Activated CD4-positive, alpha-beta T cell treated with anti-CD3 and anti-CD28 coated beads for 36 hours (primary cell): Measurements from ENCODE around the gene PSTPIP2. TPM values are rescaled to one million over a fixed set of nuclear protein-coding genes. Genes with fewer than 3 reads are reported as not detected.
A peak's percentile ranks its signal among the peaks of the same experiment; 100 is the strongest.

Experiments used
- ATAC-seq: fragments of 200-7000 bp; cut with Tn5 transposase; one replicate; pipeline ENCODE4 v1.10.0; 2021; ENCODE audit warnings: mild to moderate bottlenecking, moderate library complexity
- CTCF ChIA-PET: fragments of 350-600 bp; sonication (Branson Sonifier 250); formaldehyde crosslinking; loops from one replicate; lab custom pipeline; 2021; ENCODE audit warnings: antibody characterized with exemption; lab: Charles Lee
- POLR2A ChIA-PET: fragments of 350-600 bp; sonication (Branson Sonifier 250); formaldehyde crosslinking; loops from one replicate; lab custom pipeline; 2021; ENCODE audit warnings: antibody characterized with exemption, inconsistent platforms; lab: Charles Lee
- DNase-seq: peaks from one replicate; pipeline ENCODE4 v3.0.0-alpha.2; 2020
- H3K27ac Mint-ChIP-seq: one replicate; pipeline ENCODE4 v1.8.0; 2021; ENCODE audit warnings: mixed read lengths
- H3K27me3 Mint-ChIP-seq: one replicate; pipeline ENCODE4 v1.8.0; 2021; ENCODE audit warnings: mixed read lengths
- H3K36me3 Mint-ChIP-seq: one replicate; pipeline ENCODE4 v1.8.0; 2021; ENCODE audit warnings: low read depth, mixed read lengths
- H3K4me1 Mint-ChIP-seq: one replicate; pipeline ENCODE4 v1.8.0; 2021; ENCODE audit warnings: mixed read lengths
- H3K4me3 Mint-ChIP-seq: one replicate; pipeline ENCODE4 v1.8.0; 2021; ENCODE audit warnings: mild to moderate bottlenecking, moderate library complexity, mixed read lengths
- H3K9me3 Mint-ChIP-seq: one replicate; pipeline ENCODE4 v1.8.0; 2021; ENCODE audit warnings: low read depth, mixed read lengths
- intact Hi-C, 2 experiments: fragments of 100-400 bp; cut with DNase I in 1 of 2; cut with micrococcal nuclease in 1 of 2; formaldehyde crosslinking; loops; one replicate each; pipeline versions ENCODE4 v1.14.2 to v1.15.1; 2022 to 2024; cut with DNase I, micrococcal nuclease
- total RNA-seq, 2 experiments: library from RNA; stranded (reverse); gene quantifications; one replicate each; pipeline ENCODE4 v1.2.3, GENCODE V29; 2021

The PSTPIP2 gene
- total RNA-seq, 2 experiments from 2014 or later, result 11.5 to 15.3 TPM

DNA sequence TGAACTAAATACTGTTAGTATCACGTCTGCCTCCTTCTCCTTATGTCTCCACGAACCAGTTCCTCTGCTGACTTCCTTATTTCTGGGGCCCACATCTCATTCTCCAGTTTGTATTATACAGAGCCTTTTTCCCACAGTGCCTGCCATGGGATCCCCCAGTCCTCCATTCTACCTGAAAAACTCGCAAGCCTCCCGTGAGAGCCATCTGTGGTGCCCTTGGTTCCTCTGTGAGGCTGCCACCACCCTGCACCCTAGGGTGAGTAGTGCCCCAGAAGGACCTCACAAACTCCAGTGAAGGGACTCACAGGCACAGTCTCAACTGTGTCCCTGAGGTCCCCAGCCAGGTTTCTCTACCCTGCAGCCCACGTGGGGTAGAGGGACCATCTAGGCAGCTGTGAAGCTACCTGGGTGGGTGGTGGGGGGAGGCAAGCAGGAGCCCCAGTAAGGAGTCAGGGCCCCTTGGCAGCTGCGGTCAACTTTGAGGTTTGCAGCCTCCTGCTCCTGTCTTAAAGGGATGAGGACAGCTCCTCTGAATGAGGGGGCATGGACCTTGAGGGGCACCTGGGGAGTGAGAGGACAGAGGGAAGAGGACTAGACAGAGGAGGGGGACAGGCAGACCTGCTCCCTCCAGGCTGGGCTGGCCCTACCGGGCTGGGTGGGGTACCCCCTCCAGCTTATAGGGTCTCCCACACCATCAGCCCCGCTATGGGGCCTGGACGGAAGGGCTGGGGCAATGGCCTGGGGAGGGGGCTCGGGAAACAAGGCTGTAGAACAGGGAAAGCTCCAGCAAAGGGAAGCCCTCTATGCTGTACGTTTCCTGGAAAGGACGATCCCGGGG lies 1.0 kb downstream of the PSTPIP2 start:
- peak overlapping the region; percentile 67 for H3K4me3 Mint-ChIP-seq
- intact Hi-C loops, result loop anchor here (5.0 to 10.0 kb wide), 3 partner anchors 44 to 796 kb away; no protein-coding TSS in a partner anchor
- CTCF ChIA-PET, result interaction anchor here (0.7 to 4.3 kb wide), 6 partner anchors 107 to 407 kb away, joined by 3 to 42 read pairs (median 4); no protein-coding TSS in a partner anchor
- POLR2A ChIA-PET, result interaction anchor here (0.6 to 1.4 kb wide), 2 partner anchors 12 to 24 kb away, joined by 3 to 4 read pairs; no protein-coding TSS in a partner anchor
- DNase-seq, result peak; percentile 35
- peaks cover 2% of the 10 kb centered on the region for H3K9me3 Mint-ChIP-seq
- no peak for ATAC-seq
- H3K27me3 Mint-ChIP-seq, result no peaks in the 10 kb centered on the region
- H3K36me3 Mint-ChIP-seq, result peaks cover 2% of the 10 kb centered on the region
- H3K4me1 Mint-ChIP-seq, result peaks cover 38% of the 10 kb centered on the region
- no peak overlapping the region for H3K27ac Mint-ChIP-seq

DNA sequence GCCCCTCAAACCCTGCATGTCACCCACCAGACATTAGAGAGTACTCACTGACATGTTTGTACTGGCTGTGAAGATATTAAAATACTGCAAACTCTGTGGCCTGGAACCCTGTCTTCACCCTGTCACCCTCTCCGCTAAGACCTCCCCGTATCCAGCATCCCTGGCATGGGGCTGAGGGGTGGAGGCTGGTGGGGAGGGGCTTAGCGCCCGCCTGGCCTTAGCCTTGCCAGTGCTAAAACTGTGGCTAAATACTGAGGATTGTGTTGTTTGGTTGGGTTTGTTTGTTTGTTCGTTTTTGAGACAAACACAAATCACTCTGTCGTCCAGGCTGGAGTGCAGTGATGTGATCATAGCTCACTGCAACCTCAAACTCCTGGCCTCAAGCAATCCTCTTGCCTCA lies 1.8 kb downstream of the PSTPIP2 start:
- Mint-ChIP-seq H3K4me3 (no peak overlapping the region), H3K4me1 (peaks cover 38% of the 10 kb centered on the region)
- intact Hi-C loops, result loop anchor here (5.0 to 10.0 kb wide), 3 partner anchors 43 to 795 kb away; no protein-coding TSS in a partner anchor

DNA sequence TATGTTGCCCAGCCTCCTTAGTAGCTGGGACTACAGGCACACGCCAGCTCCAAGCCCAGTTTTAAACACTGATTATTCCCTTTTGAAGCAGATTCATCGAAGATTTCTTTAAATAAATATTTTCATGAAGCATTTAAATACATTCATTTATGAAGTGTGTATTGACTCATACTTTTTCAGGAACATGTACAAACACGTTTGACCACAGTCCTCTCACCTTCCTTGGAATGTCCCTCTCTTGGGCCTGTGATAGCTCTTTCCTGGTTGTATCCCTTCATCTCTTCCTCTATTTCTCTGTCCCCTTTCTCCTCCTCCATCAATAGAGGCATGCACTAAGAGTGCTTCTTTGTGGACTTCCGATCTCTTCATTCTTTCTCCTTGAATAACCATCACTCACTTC lies 2.5 kb downstream of the PSTPIP2 start:
- Mint-ChIP-seq H3K27ac (peak overlapping the region; percentile 55), H3K4me3 (no peak overlapping the region), H3K9me3 (peaks cover 2% of the 10 kb centered on the region), H3K36me3 (peaks cover 2% of the 10 kb centered on the region), H3K4me1 (peaks cover 40% of the 10 kb centered on the region), H3K27me3 (no peaks in the 10 kb centered on the region)
- DNase-seq, result no peak
- intact Hi-C loops, result loop anchor here (1.0 kb wide), 1 partner anchor 56 kb away; no protein-coding TSS in a partner anchor
- ChIA-PET POLR2A (no interaction called here), CTCF (interaction anchor here (0.6 to 1.7 kb wide), 4 partner anchors 9 to 191 kb away, joined by 3 to 4 read pairs (median 4); no protein-coding TSS in a partner anchor)
- no peak for ATAC-seq

More for the DNA sequence above, 1.8 kb downstream of the PSTPIP2 start:
- ChIA-PET CTCF (interaction anchor here (0.9 to 4.3 kb wide), 4 partner anchors 9 to 406 kb away, joined by 3 to 42 read pairs (median 4); no protein-coding TSS in a partner anchor), POLR2A (no interaction called here)
- H3K36me3 Mint-ChIP-seq, result peaks cover 2% of the 10 kb centered on the region
- ATAC-seq, result no peak
- peaks cover 2% of the 10 kb centered on the region for H3K9me3 Mint-ChIP-seq
- H3K27me3 Mint-ChIP-seq, result no peaks in the 10 kb centered on the region
- H3K27ac Mint-ChIP-seq, result no peak overlapping the region
- DNase-seq, result no peak

GRCh38 chr18:46068763-46069162 lies 3.3 kb downstream of the PSTPIP2 start:
- Mint-ChIP-seq H3K27me3 (no peaks in the 10 kb centered on the region), H3K4me1 (peaks cover 37% of the 10 kb centered on the region), H3K4me3 (no peak overlapping the region), H3K27ac (no peak overlapping the region), H3K36me3 (peaks cover 2% of the 10 kb centered on the region), H3K9me3 (peaks cover 2% of the 10 kb centered on the region)
- no peak for DNase-seq
- intact Hi-C loops, result loop anchor here (1.0 kb wide), 1 partner anchor 55 kb away; no protein-coding TSS in a partner anchor
- POLR2A ChIA-PET, result no interaction called here
- CTCF ChIA-PET, result interaction anchor here (0.6 to 1.5 kb wide), 2 partner anchors 8 to 1850 kb away, joined by 3 read pairs; no protein-coding TSS in a partner anchor
- ATAC-seq, result no peak

GRCh38 chr18:46067438-46068007 lies 4.5 kb downstream of the PSTPIP2 start:
- no peak overlapping the region for H3K27ac Mint-ChIP-seq
- H3K9me3 Mint-ChIP-seq, result peaks cover 2% of the 10 kb centered on the region
- ChIA-PET CTCF (interaction anchor here (0.8 kb wide), 1 partner anchor 188 kb away, joined by 3 read pairs; no protein-coding TSS in a partner anchor), POLR2A (no interaction called here)
- H3K27me3 Mint-ChIP-seq, result no peaks in the 10 kb centered on the region
- H3K4me3 Mint-ChIP-seq, result no peak overlapping the region
- ATAC-seq, result no peak
- peaks cover 2% of the 10 kb centered on the region for H3K36me3 Mint-ChIP-seq
- DNase-seq, result no peak
- H3K4me1 Mint-ChIP-seq, result peaks cover 26% of the 10 kb centered on the region
- intact Hi-C loops, result no loop called here

DNA sequence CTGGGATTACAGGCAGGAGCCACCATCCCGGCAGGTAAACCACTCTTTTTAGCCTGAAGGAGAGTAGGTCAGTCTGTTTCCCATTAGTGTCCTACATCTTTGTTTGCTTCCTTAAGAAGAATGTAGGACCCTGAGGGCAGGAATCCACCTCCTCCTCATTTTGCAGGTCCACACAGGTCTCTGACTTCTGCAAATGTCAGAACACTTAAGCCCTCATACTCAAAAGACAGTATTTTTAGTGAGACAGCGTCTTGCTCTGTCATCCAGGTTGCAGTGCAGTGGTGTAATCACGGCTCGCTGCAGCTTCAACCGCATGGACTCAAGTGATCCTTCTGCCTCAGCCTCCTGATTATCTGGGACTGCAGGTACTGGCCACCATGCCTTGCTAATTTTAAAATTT lies 9.3 kb downstream of the PSTPIP2 start:
- peaks cover 4% of the 10 kb centered on the region for H3K4me1 Mint-ChIP-seq
- intact Hi-C loops, result no loop called here
- no peak for DNase-seq
- ChIA-PET CTCF (no interaction called here), POLR2A (no interaction called here)
- peaks cover 2% of the 10 kb centered on the region for H3K9me3 Mint-ChIP-seq
- H3K4me3 Mint-ChIP-seq, result no peak overlapping the region
- no peak for ATAC-seq
- no peak overlapping the region for H3K27ac Mint-ChIP-seq
- H3K36me3 Mint-ChIP-seq, result no peaks in the 10 kb centered on the region
- H3K27me3 Mint-ChIP-seq, result no peaks in the 10 kb centered on the region

- ATAC-seq, result no peak
- intact Hi-C loops, result no loop called here
- CTCF ChIA-PET, result interaction anchor here (0.5 to 2.0 kb wide), 4 partner anchors 11 to 397 kb away, joined by 3 to 13 read pairs (median 4); partner anchors contain the start of gene PSTPIP2
- Mint-ChIP-seq H3K27ac (no peak overlapping the region), H3K4me1 (peaks cover 4% of the 10 kb centered on the region), H3K9me3 (no peaks in the 10 kb centered on the region), H3K27me3 (no peaks in the 10 kb centered on the region), H3K36me3 (no peaks in the 10 kb centered on the region), H3K4me3 (no peak overlapping the region)
- POLR2A ChIA-PET, result no interaction called here
- no peak for DNase-seq
These were observed 10.3 kb downstream of the PSTPIP2 start for GRCh38 chr18:46061796-46062195.

- Mint-ChIP-seq H3K4me3 (no peak overlapping the region), H3K27ac (no peak overlapping the region), H3K4me1 (peaks cover 5% of the 10 kb centered on the region), H3K27me3 (no peaks in the 10 kb centered on the region), H3K9me3 (no peaks in the 10 kb centered on the region), H3K36me3 (no peaks in the 10 kb centered on the region)
- POLR2A ChIA-PET, result interaction anchor here (0.9 kb wide), 1 partner anchor 12 kb away, joined by 3 read pairs; no protein-coding TSS in a partner anchor
- intact Hi-C loops, result no loop called here
- DNase-seq (no peak), ATAC-seq (no peak)
- CTCF ChIA-PET, result interaction anchor here (0.5 to 2.0 kb wide), 5 partner anchors 8 to 397 kb away, joined by 3 to 13 read pairs (median 3); partner anchors contain the start of gene PSTPIP2
These were observed 10.7 kb downstream of the PSTPIP2 start for GRCh38 chr18:46061387-46061786.

DNA sequence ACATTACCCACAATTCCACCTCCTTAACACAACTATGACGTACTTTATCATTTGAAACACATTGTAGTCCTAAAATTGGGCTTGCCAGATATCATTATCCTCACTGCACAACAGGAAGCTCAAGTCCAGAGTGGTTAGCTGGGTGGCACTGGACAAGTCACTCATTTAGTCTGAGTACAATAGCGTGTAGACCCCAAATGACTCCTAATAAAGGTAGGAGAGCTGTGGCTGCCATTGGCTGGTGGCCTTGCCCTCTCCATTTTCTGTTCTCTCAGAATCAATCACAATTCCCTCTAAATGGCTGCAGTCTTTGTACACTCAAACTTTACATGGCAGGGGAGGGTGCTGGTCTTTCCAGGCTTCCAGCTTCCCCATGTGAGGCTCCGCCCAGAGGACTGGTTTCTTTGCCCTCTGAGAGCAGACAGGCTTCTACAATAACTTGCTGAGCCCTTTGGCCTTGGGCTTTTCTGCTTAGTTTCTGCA lies 11.7 kb downstream of the PSTPIP2 start:
- POLR2A ChIA-PET, result interaction anchor here (0.9 kb wide), 1 partner anchor 13 kb away, joined by 3 read pairs; no protein-coding TSS in a partner anchor
- no peaks in the 10 kb centered on the region for H3K27me3 Mint-ChIP-seq

DNA sequence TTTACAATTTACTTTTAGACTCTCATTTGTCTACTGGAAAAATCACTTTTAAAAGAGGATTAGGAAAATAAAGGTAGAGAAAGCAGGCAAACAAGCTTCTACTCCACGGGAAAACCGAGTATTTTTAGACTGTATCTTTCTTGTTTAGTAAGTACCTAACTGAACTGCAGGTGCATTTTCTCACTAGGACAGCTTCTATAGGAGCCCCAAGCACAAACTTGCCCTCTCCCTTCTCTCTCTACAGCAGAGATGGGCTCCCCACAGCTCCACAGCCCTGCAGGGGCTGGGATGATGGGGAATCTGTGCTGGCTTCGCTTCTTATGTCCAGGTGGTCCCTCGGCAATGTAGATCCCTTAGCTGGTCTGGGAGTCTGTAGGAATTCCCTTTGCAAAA lies 16.2 kb downstream of the PSTPIP2 start:
- Mint-ChIP-seq H3K27ac (peak overlapping the region; percentile 41), H3K4me3 (no peak overlapping the region), H3K27me3 (no peaks in the 10 kb centered on the region), H3K36me3 (no peaks in the 10 kb centered on the region), H3K4me1 (peaks cover 40% of the 10 kb centered on the region), H3K9me3 (no peaks in the 10 kb centered on the region)
- intact Hi-C loops, result loop anchor here in 1 of 2 experiments (5.0 kb wide), 1 partner anchor 44 kb away; no protein-coding TSS in a partner anchor
- POLR2A ChIA-PET, result no interaction called here
- no peak for DNase-seq
- CTCF ChIA-PET, result interaction anchor here (0.6 to 1.0 kb wide), 3 partner anchors 18 to 284 kb away, joined by 3 read pairs; no protein-coding TSS in a partner anchor
- ATAC-seq, result peak; percentile 33

More for the DNA sequence above, 11.7 kb downstream of the PSTPIP2 start:
- H3K36me3 Mint-ChIP-seq, result no peaks in the 10 kb centered on the region
- intact Hi-C loops, result no loop called here
- H3K4me1 Mint-ChIP-seq, result peaks cover 15% of the 10 kb centered on the region
- CTCF ChIA-PET, result interaction anchor here (1.0 to 2.0 kb wide), 2 partner anchors 9 to 13 kb away, joined by 3 to 13 read pairs; partner anchors contain the start of gene PSTPIP2
- no peaks in the 10 kb centered on the region for H3K9me3 Mint-ChIP-seq
- no peak overlapping the region for H3K4me3 Mint-ChIP-seq
- ATAC-seq (no peak), DNase-seq (no peak)
- H3K27ac Mint-ChIP-seq, result no peak overlapping the region
